Subcutaneous adipose tissue (tissue), 4 donors: ENCODE measurements around the gene MAPKAP1. TPM values are rescaled to one million over a fixed set of nuclear protein-coding genes. Genes with fewer than 3 reads are reported as not detected.

Source experiments
- total RNA-seq, 4 donors: library from RNA; depleted of rRNA; stranded (reverse); fragments of >200 nt; gene quantifications; one replicate each; pipeline ENCODE4 v1.1.0, GENCODE V29; 2016
- TF ChIP-seq, protein P1 (sequence below): fragments of 450-650 bp; IDR thresholded peaks from one replicate; pipeline ENCODE4 v1.5.1; 2016; ENCODE audit warnings: low read depth, mild to moderate bottlenecking, control low read depth, antibody characterized with exemption, moderate library complexity

The MAPKAP1 gene
- total RNA-seq, 4 donors from 2014 or later = 64.4 to 146 (median 83.9) TPM

- TF ChIP-seq, protein P1, sequence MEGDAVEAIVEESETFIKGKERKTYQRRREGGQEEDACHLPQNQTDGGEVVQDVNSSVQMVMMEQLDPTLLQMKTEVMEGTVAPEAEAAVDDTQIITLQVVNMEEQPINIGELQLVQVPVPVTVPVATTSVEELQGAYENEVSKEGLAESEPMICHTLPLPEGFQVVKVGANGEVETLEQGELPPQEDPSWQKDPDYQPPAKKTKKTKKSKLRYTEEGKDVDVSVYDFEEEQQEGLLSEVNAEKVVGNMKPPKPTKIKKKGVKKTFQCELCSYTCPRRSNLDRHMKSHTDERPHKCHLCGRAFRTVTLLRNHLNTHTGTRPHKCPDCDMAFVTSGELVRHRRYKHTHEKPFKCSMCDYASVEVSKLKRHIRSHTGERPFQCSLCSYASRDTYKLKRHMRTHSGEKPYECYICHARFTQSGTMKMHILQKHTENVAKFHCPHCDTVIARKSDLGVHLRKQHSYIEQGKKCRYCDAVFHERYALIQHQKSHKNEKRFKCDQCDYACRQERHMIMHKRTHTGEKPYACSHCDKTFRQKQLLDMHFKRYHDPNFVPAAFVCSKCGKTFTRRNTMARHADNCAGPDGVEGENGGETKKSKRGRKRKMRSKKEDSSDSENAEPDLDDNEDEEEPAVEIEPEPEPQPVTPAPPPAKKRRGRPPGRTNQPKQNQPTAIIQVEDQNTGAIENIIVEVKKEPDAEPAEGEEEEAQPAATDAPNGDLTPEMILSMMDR = no peak
Observed at GRCh38 chr9:125439434-125440272, 267.4 kb downstream of the MAPKAP1 start.

DNA sequence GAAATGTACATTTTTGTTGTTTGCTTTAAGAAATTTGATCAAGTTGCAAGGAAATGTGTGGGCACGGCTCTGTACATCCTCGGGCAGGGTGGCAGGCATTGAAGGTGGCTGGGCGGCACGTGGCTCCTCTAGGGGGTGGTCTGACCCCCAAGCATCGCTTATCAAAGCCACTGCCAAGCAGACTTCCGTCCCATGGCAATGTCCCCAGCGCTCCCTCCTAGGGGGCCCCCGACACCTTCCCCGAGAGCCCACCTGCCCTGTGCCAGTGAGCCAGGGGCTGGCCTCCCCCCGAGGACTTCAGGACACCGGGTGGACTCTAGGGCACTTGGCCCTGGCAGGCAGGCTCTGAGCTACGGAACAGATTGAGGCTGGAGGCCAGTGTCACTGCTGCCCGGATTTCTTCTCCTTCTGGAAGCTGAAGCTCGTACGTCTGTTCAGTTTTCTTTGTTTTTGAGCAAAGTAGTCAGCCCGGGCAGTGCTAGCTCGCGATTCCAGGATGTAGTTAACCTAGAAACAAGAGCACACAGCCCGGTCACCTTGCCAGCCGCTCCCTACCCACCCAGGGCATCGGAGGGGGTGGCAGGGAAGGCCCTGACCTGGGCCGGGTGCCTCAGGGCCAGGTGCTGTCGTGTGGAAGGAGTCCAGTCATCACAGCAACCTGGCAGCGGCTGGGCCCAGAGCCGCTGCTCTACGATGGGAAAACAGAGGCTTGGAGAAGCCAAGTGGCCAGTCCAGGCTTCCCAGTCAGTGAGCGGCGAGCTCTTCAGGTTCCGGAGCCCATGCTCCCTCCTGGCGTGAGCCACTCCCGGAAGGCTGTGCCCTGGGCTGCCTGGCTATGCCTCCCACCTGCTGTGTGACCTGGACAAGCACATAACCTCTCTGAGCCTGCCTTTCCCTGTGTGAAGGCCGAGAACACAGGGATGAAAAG is 268.2 kb downstream of the MAPKAP1 start:
- TF ChIP-seq, protein P1 = no peak

DNA sequence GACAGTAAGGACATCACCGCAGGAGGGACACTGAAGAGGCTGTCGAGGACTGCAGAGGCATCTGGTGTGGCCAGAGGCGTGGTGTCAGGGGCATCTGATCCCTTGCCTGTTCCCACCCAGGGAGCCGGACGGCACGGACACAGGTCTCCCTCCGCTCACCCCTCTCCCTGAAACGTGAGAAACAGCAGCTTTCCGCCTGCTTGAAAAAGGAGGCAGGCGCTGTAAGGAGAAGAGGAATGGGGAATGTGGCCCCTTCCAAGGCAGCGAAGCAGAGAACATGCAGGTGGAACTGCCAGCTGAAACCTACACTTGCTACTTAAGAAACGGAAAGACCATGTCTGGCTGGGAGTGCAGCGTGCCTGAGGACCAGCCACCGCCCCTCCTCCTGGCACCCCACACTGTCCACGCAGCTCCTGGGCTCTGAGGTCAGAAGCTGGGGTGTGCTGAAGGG is 269.2 kb downstream of the MAPKAP1 start:
- TF ChIP-seq, protein P1 = no peak

- TF ChIP-seq, protein P1 = no peak
Observed at GRCh38 chr9:125436613-125437443, 270.2 kb downstream of the MAPKAP1 start.

DNA sequence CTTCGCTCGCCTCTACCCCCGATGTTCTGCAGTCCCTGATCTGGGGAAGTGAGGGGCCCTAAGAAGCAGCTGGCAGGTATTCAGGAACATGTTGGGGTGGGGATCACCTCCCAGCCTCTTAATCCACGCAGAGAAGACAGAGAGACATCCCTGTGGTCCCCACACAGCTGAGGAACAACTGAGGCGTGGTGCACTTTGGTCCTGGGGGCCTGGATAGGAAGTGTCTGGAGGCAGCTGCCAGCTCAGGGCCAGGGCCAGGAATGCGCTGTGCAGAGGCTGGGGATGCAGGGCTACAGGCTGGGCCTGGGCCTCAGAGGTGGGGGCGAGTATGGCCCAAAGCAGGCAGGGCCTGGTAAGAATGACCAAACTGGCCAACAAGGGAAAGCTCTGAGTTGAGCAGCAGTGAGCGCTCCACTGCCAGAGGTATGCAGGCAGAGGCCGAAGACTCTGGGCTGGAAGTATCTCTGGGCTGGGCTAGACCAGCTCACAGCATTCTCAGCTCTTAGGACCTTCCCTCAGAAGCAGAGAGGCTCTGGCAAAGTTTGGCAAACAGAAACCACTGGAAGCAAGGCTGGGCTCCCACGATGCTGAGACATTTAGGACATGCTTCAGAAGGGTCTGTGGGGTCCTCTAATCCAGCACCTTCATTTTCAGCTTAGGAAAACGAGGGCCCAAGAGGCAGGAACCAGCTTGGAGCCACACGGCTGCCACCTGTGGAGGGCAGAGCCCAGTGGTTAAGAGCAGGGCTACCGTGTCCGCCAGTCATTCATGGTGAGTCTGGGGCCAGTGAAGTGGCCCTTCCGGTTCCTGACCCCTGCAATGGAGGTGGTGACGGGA is 271.0 kb downstream of the MAPKAP1 start:
- TF ChIP-seq, protein P1 = no peak

DNA sequence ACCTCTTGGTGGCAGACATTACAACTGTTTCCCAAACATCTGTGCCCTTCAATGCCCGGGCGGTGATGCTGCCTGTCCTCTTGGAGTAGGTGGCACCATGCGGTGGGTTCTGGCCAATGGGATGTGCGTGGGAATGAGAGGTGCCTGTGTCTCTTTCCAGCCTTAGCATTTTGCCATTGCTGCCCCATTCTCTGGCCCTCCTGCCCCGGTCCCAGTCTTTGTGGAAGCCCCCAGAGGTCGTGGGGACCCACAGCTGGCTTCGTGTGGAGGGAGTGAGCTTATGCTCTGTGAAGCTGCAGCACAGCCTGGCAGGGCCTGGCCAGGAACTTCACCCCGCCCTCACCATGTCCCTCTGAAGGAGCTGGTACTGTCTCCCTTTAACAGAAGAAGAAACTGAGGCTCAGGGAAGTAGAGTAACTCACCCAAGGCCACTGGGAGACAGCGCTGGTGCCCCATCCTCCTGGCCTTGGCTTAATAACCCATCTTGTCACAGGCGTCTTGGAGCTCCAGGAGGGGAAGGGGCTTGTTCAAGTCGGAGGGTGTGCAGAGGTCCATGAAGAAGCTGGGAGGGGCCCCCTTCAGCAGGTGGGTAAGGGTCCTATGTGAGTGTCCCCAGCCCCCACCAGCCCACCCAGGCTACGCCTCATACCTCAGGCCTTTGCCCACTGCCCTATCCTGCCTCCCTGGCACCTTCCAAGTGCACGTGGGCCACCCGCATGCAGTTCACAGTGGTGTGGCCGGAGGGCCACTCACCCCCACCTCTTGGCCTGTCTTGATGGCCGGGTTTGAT is 271.8 kb downstream of the MAPKAP1 start:
- TF ChIP-seq, protein P1 = no peak
